ENCODE data around the gene AFM. TPM values are rescaled to one million over a fixed set of nuclear protein-coding genes. Genes with fewer than 3 reads are reported as not detected.

Gene AFM
- total RNA-seq, 1 experiment from 2014 or later, result not detected

DNA sequence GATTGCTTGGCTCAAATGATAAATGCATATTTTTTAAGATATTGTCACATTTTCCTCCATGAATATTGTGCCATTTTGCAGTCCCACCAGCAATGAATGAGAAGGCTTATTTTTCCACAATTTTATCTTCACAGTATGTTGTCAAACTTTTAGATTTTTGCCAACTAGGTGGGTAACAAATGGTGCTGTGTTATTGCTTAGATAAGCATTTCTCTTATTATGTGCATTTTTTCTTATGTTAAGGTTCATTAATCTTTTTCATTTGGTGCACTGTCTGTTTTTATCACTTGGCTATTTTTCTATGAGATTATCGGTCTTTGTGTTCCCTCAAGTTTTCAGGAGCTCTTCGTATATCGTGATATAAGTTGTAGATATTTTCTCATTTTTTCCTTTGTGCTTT, 13.4 kb upstream of the AFM start:
- TF ChIP-seq SIN3A (IDR thresholded peaks at IDR 0.05; ENCODE audit: low read depth), result no peak
- no peak for TF ChIP-seq JUND (IDR thresholded peaks at IDR 0.05)
- TF ChIP-seq SRF (IDR thresholded peaks at IDR 0.05; ENCODE audit: low read depth), result no peak
- TF ChIP-seq FOSL1 (IDR thresholded peaks at IDR 0.05; ENCODE audit: low read depth), result no peak
- TF ChIP-seq EZH2 (IDR thresholded peaks at IDR 0.05), result no peak
- no peak for TF ChIP-seq EGR1 (IDR thresholded peaks at IDR 0.05; ENCODE audit: low read depth)
- TF ChIP-seq, protein P1, sequence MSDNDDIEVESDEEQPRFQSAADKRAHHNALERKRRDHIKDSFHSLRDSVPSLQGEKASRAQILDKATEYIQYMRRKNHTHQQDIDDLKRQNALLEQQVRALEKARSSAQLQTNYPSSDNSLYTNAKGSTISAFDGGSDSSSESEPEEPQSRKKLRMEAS (IDR thresholded peaks at IDR 0.05), result no peak
- no peak for TF ChIP-seq YY1 (IDR thresholded peaks at IDR 0.05; ENCODE audit: extremely low read depth, insufficient replicate concordance, low read depth, low read length)
- TF ChIP-seq REST (IDR thresholded peaks at IDR 0.05; ENCODE audit: low read depth), result no peak
- TF ChIP-seq SP1 (IDR thresholded peaks at IDR 0.05; ENCODE audit: low read depth), result no peak

More for the DNA sequence above, 13.4 kb upstream of the AFM start:
- ATAC-seq (no peak), DNase-seq (ENCODE audit: low read depth, low spot score) (no peak)
- Histone ChIP-seq H4K20me1 (ENCODE audit: insufficient read depth) (no peaks in the 10 kb centered on the region), H3K4me1 (ENCODE audit: control insufficient read depth in 1 of 2, insufficient read depth in 2 of 2, low read length in 2 of 2) (no peaks in the 10 kb centered on the region), H3K4me3 (replicated peaks in 1 of 2; ENCODE audit: low read depth in 1 of 2, low read length in 2 of 2) (no peak overlapping the region), H3K27ac (ENCODE audit: low read depth, low read length) (no peak overlapping the region), H2AFZ (ENCODE audit: low read depth, low read length, poor library complexity, severe bottlenecking) (no peak overlapping the region), H3K36me3 (ENCODE audit: control insufficient read depth in 1 of 2, insufficient read depth in 2 of 2, low read length in 2 of 2) (no peaks in the 10 kb centered on the region), H3K9me3 (ENCODE audit: control insufficient read depth in 1 of 2, insufficient read depth in 1 of 2, low read depth in 1 of 2, low read length in 2 of 2) (0 out of 4 replicates have a peak, but pooled peaks cover 0 to 3% of the 10 kb centered on the region in 2 experiments), H3K4me2 (ENCODE audit: low read length) (no peak overlapping the region), H3K9ac (ENCODE audit: low read length) (no peak overlapping the region), H3K9me2 (ENCODE audit: insufficient read depth) (no peaks in the 10 kb centered on the region), H3K27me3 (ENCODE audit: insufficient read depth, low read length) (no peaks in the 10 kb centered on the region; the same call in 1 of the 2 replicates), H3K79me2 (ENCODE audit: insufficient read depth, low read length) (no peaks in the 10 kb centered on the region)
- ChIA-PET RAD21 (ENCODE audit: low non-redundant PET in 1 of 2, low total read pairs in 2 of 2, uncharacterized antibody in 2 of 2, unreplicated experiment in 2 of 2) (no interaction called here), POLR2A (no interaction called here), CTCF (no interaction called here)
- no TSS peak for BruUV-seq (replicated peaks)
- intact Hi-C loops (cut with micrococcal nuclease), result no loop called here

All from HCT116 (cell line).